Measurements from ENCODE around the gene RNF227. TPM values are rescaled to one million over a fixed set of nuclear protein-coding genes. Genes with fewer than 3 reads are reported as not detected.

RNF227 gene
- total RNA-seq (2016; rRNA removed; fragmentation: Illumina TruSeq; extraction: Trizol) (0.20 and 0.38 TPM in 2 replicates), polyA plus RNA-seq (2011; rRNA removed) (0.79 and 0.94 TPM in 2 replicates), polyA minus RNA-seq (2011; rRNA and poly(A)+ RNA removed; ENCODE audit: low replicate concordance) (0.22 and 3.6 TPM in 2 replicates), Bru-seq, nascent RNA (percentile 45 among the genes with signal in this experiment), BruChase-seq, experiment 1, labeled RNA remaining after a 6-hour chase (percentile 46 among the genes with signal in this experiment), BruChase-seq, experiment 2, labeled RNA remaining after a 2-hour chase (percentile 52 among the genes with signal in this experiment)
- 0.10 TPM in 1 of 2 replicates, not detected in the other for total RNA-seq (2016; cell fraction: cytosol; rRNA removed; fragmentation: Illumina TruSeq; extraction: Trizol; ENCODE audit: low read depth)
- total RNA-seq (2016; cell fraction: insoluble cytoplasmic fraction; rRNA removed; fragmentation: Illumina TruSeq; extraction: Trizol): 0.37 and 0.41 TPM in 2 replicates
- 0.21 and 0.22 TPM in 2 replicates for total RNA-seq (2016; cell fraction: membrane; rRNA removed; fragmentation: Illumina TruSeq; extraction: Trizol)
- total RNA-seq (2016; cell fraction: nucleus; rRNA removed; fragmentation: Illumina TruSeq; extraction: Trizol): 0.22 and 0.56 TPM in 2 replicates
- polyA plus RNA-seq (2011; cell fraction: cytosol; rRNA removed): 1.7 and 3.4 TPM in 2 replicates
- 0.79 and 4.8 TPM in 2 replicates for polyA plus RNA-seq (2011; cell fraction: nucleus; rRNA removed)
- 0.68 and 0.79 TPM in 2 replicates for polyA plus RNA-seq (2012)
- 0.15 and 0.16 TPM in 2 replicates for polyA plus RNA-seq (2016; cell fraction: cytosol; fragmentation: Illumina TruSeq; extraction: Trizol; ENCODE audit: low read depth)
- 0.49 and 0.63 TPM in 2 replicates for polyA plus RNA-seq (2016; cell fraction: insoluble cytoplasmic fraction; fragmentation: Illumina TruSeq; extraction: Trizol; ENCODE audit: low read depth)
- polyA plus RNA-seq (2016; cell fraction: membrane; fragmentation: Illumina TruSeq; extraction: Trizol; ENCODE audit: low read depth): 0.23 and 0.33 TPM in 2 replicates
- polyA plus RNA-seq (2016; cell fraction: nucleus; fragmentation: Illumina TruSeq; extraction: Trizol; ENCODE audit: insufficient read depth, low read depth): 1.5 and 2.2 TPM in 2 replicates
- polyA minus RNA-seq (2011; cell fraction: cytosol; rRNA and poly(A)+ RNA removed): 0.20 and 0.26 TPM in 2 replicates
- 0.25 and 0.64 TPM in 2 replicates for polyA minus RNA-seq (2011; cell fraction: nucleus; rRNA and poly(A)+ RNA removed)
- long read RNA-seq, experiment 1: 0 reads
- long read RNA-seq, experiment 2: 0 reads

GRCh38 chr17:7915611-7916384 lies at the start of gene RNF227:
TSS of gene RNF227 (minus strand) at chr17:7916289. CDS start at chr17:7916195, 94 bp downstream.
- CTCF ChIA-PET (ENCODE audit: low intra/inter-chr PET ratio, low total read pairs): interaction anchor here (4.6 kb wide), 1 partner anchor 75 kb away, joined by 70 read pairs; no protein-coding TSS in a partner anchor
- H3K27ac ChIP-seq (ENCODE audit: extremely low read length, insufficient read depth, low read length): no peak within 1 kb of the TSS
- ATAC-seq (peak; percentile 67), FAIRE-seq (no peak), DNase-seq (ENCODE audit: low spot score) (peak; percentile 14)
- BruUV-seq (replicated peaks): no TSS peak
- POLR2A ChIA-PET: interaction anchor here (0.5 to 4.5 kb wide), 8 partner anchors 10 to 295 kb away, joined by 3 to 27 read pairs (median 4); partner anchors contain the start of genes AURKB, CNTROB, NAA38 and TRAPPC1
- H3K27me3 ChIP-seq (ENCODE audit: control insufficient read depth in 1 of 2, insufficient read depth in 2 of 2, low read length in 2 of 2): peaks cover 0 to 3% of the 10 kb centered on the region in 2 experiments; a peak in 1 of 5 replicates
- intact Hi-C loops (cut with micrococcal nuclease; ENCODE audit: unreplicated experiment): no loop called here
- H3K4me3 ChIP-seq (replicated peaks in 1 of 3; ENCODE audit: insufficient read depth in 1 of 3, low read depth in 2 of 3, low read length in 3 of 3): peak within 1 kb of the TSS in 2 of 3 experiments; percentile 45 to 62; a peak in 3 of 6 replicates
- H3K79me2 ChIP-seq (ENCODE audit: insufficient read depth, low read length): no peaks in the 10 kb centered on the region
- no peak within 1 kb of the TSS for H2AFZ ChIP-seq (ENCODE audit: low read length)
- H3K9me3 ChIP-seq (ENCODE audit: low read length): no peaks in the 10 kb centered on the region
- no peak within 1 kb of the TSS for H3K9ac ChIP-seq (ENCODE audit: insufficient read depth, low read depth, low read length)
- 3% methylated on average over 32 of the region's 100 CpGs for WGBS (ENCODE audit: low lambda C conversion rate)
- H3K4me2 ChIP-seq (ENCODE audit: low read depth, low read length): peak within 1 kb of the TSS; percentile 68
- in situ Hi-C loops (cut with HindIII; ENCODE audit: extremely low pct_ligation_motif_present, low pct_unique_long_range_greater_than_20kb): no loop called here
- no peaks in the 10 kb centered on the region for H3K36me3 ChIP-seq (replicated peaks in 1 of 2; ENCODE audit: control insufficient read depth in 1 of 2, insufficient read depth in 2 of 2, low read length in 2 of 2)
- H4K20me1 ChIP-seq (ENCODE audit: insufficient read depth, low read length): no peaks in the 10 kb centered on the region
- H3K4me1 ChIP-seq (ENCODE audit: insufficient read depth, low read length): peaks cover 22% of the 10 kb centered on the region
- no peak for TF ChIP-seq MYNN (CRISPR knock-in tag; IDR thresholded peaks at IDR 0.05; ENCODE audit: low read depth)
- TF ChIP-seq NR2F1 (CRISPR knock-in tag; IDR thresholded peaks at IDR 0.05): no peak
- TF ChIP-seq ZNF549 (CRISPR knock-in tag; IDR thresholded peaks at IDR 0.05): no peak
- peak; percentile 78; the same call in 1 of the 2 replicates for TF ChIP-seq DR1 (CRISPR knock-in tag; IDR thresholded peaks at IDR 0.05)
- TF ChIP-seq PHF5A (CRISPR knock-in tag; IDR thresholded peaks at IDR 0.05; ENCODE audit: low read depth, unreplicated experiment): no peak
- TF ChIP-seq ZNF10 (CRISPR knock-in tag; IDR thresholded peaks at IDR 0.05; ENCODE audit: borderline replicate concordance, low read depth): no peak
- no peak for TF ChIP-seq ZNF639 (CRISPR knock-in tag; conservative IDR thresholded peaks at IDR 0.05)
- no peak for TF ChIP-seq ZNF20 (CRISPR knock-in tag; IDR thresholded peaks at IDR 0.05)
- TF ChIP-seq ZNF687 (CRISPR knock-in tag; IDR thresholded peaks at IDR 0.05): peak; percentile 98
- TF ChIP-seq ZNF83 (CRISPR knock-in tag; IDR thresholded peaks at IDR 0.05; ENCODE audit: borderline replicate concordance): no peak
- TF ChIP-seq ZMAT5 (CRISPR knock-in tag; IDR thresholded peaks at IDR 0.05; ENCODE audit: borderline replicate concordance, low read depth): no peak
